ENCODE results near the gene SAP25. TPM values are rescaled to one million over a fixed set of nuclear protein-coding genes. Genes with fewer than 3 reads are reported as not detected.
A peak's percentile ranks its signal among the peaks of the same experiment; 100 is the strongest.

SAP25 gene
- total and polyA plus RNA-seq, 2 of the 8 experiments (the other 6 are each of a cell fraction or from before 2014, with no cell fraction given), result 3.6 to 5.8 TPM

GRCh38 chr7:100538654-100539435 is 34.9 kb downstream of the SAP25 start, which contains the start of gene AGFG2:
TSS of gene AGFG2 (plus strand) at chr7:100539203. CDS start at chr7:100539347, 144 bp downstream.
- no peak within 1 kb of the TSS for H3K27ac ChIP-seq (ENCODE audit: low read depth, low read length)
- peak within 1 kb of the TSS; percentile 17 to 58 (median 23); a peak in 5 of 7 replicates for H3K9ac ChIP-seq (replicated peaks in 1 of 4; ENCODE audit: extremely low read depth in 1 of 4, low read depth in 3 of 4, low read length in 3 of 4)
- no peak within 1 kb of the TSS for H2BK12ac ChIP-seq (ENCODE audit: low read depth, low read length)
- TF ChIP-seq ZNF274 (IDR thresholded peaks at IDR 0.05; ENCODE audit: borderline replicate concordance, extremely low read depth, low read length) (no peak), GABPA (IDR thresholded peaks at IDR 0.05; ENCODE audit: borderline replicate concordance, insufficient read depth, low read length) (no peak), BCL11A (IDR thresholded peaks at IDR 0.05; ENCODE audit: low read depth in 2 of 2, low read length in 2 of 2) (no peak), E2F6 (IDR thresholded peaks at IDR 0.05) (peak; percentile 83), GTF2F1 (IDR thresholded peaks at IDR 0.05; ENCODE audit: borderline replicate concordance, low read depth, low read length) (no peak), FOSL1 (IDR thresholded peaks at IDR 0.05; ENCODE audit: insufficient read depth, low read depth, low read length) (0 out of 2 replicates have a peak, but pooled peaks have one; percentile 15), JUN (IDR thresholded peaks at IDR 0.05; ENCODE audit: low read depth, low read length) (no peak), RBBP5 (IDR thresholded peaks at IDR 0.05; ENCODE audit: borderline replicate concordance, low read depth, low read length) (no peak), SRF (IDR thresholded peaks at IDR 0.05; ENCODE audit: low read depth, low read length) (no peak)

More at GRCh38 chr7:100538654-100539435, 34.9 kb downstream of the SAP25 start, which contains the start of gene AGFG2:
- no peak within 1 kb of the TSS for H3K4ac ChIP-seq (replicated peaks; ENCODE audit: insufficient read length, low read depth, low read length)
- peaks cover 4 to 24% (median 13%) of the 10 kb centered on the region in 4 experiments; a peak in 4 of 7 replicates for H3K4me1 ChIP-seq (replicated peaks in 1 of 4; ENCODE audit: control insufficient read depth in 3 of 4, insufficient read depth in 4 of 4, low read length in 3 of 4)
- peaks cover 0 to 3% (median 2%) of the 10 kb centered on the region in 4 experiments; a peak in 3 of 7 replicates for H3K27me3 ChIP-seq (replicated peaks in 1 of 4; ENCODE audit: control insufficient read depth in 3 of 4, extremely low read depth in 1 of 4, insufficient read depth in 3 of 4, low read length in 3 of 4)
- no peak within 1 kb of the TSS for H2BK120ac ChIP-seq (replicated peaks; ENCODE audit: low read depth, low read length)
- H3K79me2 ChIP-seq (ENCODE audit: control insufficient read depth in 1 of 2, insufficient read depth in 2 of 2, low read length in 2 of 2), result peaks cover 0 to 18% of the 10 kb centered on the region in 2 experiments; a peak in 2 of 4 replicates
- H3K56ac ChIP-seq (replicated peaks; ENCODE audit: insufficient read length, low read depth, low read length), result no peak within 1 kb of the TSS
- H4K91ac ChIP-seq (replicated peaks; ENCODE audit: insufficient read length, low read length), result no peak within 1 kb of the TSS
- no peak within 1 kb of the TSS for H2AK5ac ChIP-seq (ENCODE audit: low read depth, low read length)
- H3K14ac ChIP-seq (ENCODE audit: insufficient read length), result no peak within 1 kb of the TSS
- peak within 1 kb of the TSS; percentile 70 to 83 (median 77) for H3K4me3 ChIP-seq (ENCODE audit: extremely low read depth in 1 of 4, insufficient read depth in 2 of 4, low read depth in 3 of 4, low read length in 4 of 4)
- no peaks in the 10 kb centered on the region for H3K79me1 ChIP-seq (ENCODE audit: low read depth, low read length)
- CTCF ChIA-PET (ENCODE audit: partially characterized antibody), result interaction anchor here (0.7 to 26.5 kb wide), 4 partner anchors 10 to 61 kb away, joined by 3 to 341 read pairs (median 4); no protein-coding TSS in a partner anchor
- H3K18ac ChIP-seq (ENCODE audit: extremely low read depth, low read length), result no peak within 1 kb of the TSS; the same call in 1 of the 2 replicates
- no peaks in the 10 kb centered on the region for H4K20me1 ChIP-seq (replicated peaks in 1 of 2; ENCODE audit: control insufficient read depth in 1 of 2, insufficient read depth in 2 of 2, low read length in 2 of 2)
- no peak within 1 kb of the TSS for H4K5ac ChIP-seq (ENCODE audit: insufficient read length, low read depth, low read length)
- H3K36me3 ChIP-seq (ENCODE audit: control insufficient read depth in 2 of 4, insufficient read depth in 4 of 4, low read length in 3 of 4), result no peaks in the 10 kb centered on the region
- no peak within 1 kb of the TSS for H2BK5ac ChIP-seq (ENCODE audit: low read depth, low read length)
- peak within 1 kb of the TSS; percentile 77; the same call in 1 of the 2 replicates for H2AFZ ChIP-seq (ENCODE audit: low read length)
- peak; percentile 99 for DNase-seq (ENCODE audit: low read depth in 1 of 2, low spot score in 2 of 2)
- peak within 1 kb of the TSS; percentile 60 to 92 for H3K4me2 ChIP-seq (ENCODE audit: insufficient read depth in 1 of 2, low read depth in 2 of 2, low read length in 2 of 2)
- no peak within 1 kb of the TSS for H2BK20ac ChIP-seq (ENCODE audit: low read length)
- FAIRE-seq, result no peak
- H2BK15ac ChIP-seq (ENCODE audit: low read length), result no peak within 1 kb of the TSS
- H3K9me3 ChIP-seq (ENCODE audit: insufficient read depth in 2 of 2, low read depth in 1 of 2, low read length in 1 of 2), result no peaks in the 10 kb centered on the region
- peaks cover 7% of the 10 kb centered on the region for H3K23me2 ChIP-seq (ENCODE audit: low read depth, low read length)
- no peak within 1 kb of the TSS for H3K23ac ChIP-seq (ENCODE audit: insufficient read length)
- H4K8ac ChIP-seq (ENCODE audit: extremely low read depth, insufficient read depth, low read length), result peak within 1 kb of the TSS; percentile 73
- 2% methylated on average over 44 of the region's 60 CpGs; no CpG with 5 or more reads in 1 of the 2 experiments for WGBS, 2 experiments (ENCODE audit: extremely low coverage in 1 of 2, insufficient coverage in 1 of 2, insufficient read length in 1 of 2, insufficient replicate concordance in 2 of 2, low coverage in 1 of 2, low lambda C conversion rate in 2 of 2, missing lambda C conversion rate in 1 of 2)
- POLR2A ChIA-PET (ENCODE audit: partially characterized antibody), result interaction anchor here (1.0 to 2.1 kb wide), 9 partner anchors 11 to 103 kb away, joined by 3 to 12 read pairs (median 4); partner anchors contain the start of genes FBXO24 and LRCH4
